ENCODE measurements around the gene PROCA1.

The PROCA1 gene

GRCh38 chr17:28719021-28719433 lies 7.3 kb upstream of the PROCA1 start:
- Histone ChIP-seq H2BK5ac (ENCODE audit: low read depth, low read length, poor library complexity) (peak overlapping the region; percentile 66), H2BK12ac (ENCODE audit: low read length) (peak overlapping the region; percentile 42)
- DNase-seq, result no peak

GRCh38 chr17:28718333-28719020 lies 6.8 kb upstream of the PROCA1 start:
- Histone ChIP-seq H2AFZ (ENCODE audit: insufficient read depth, low read length, poor library complexity) (peak overlapping the region; percentile 66), H3K4ac (ENCODE audit: low read depth, low read length) (peak overlapping the region; percentile 81), H3K9ac (ENCODE audit: low read length) (no peak overlapping the region), H3K79me1 (ENCODE audit: low read length) (peaks cover 29% of the 10 kb centered on the region), H2AK5ac (ENCODE audit: low read length) (peak overlapping the region; percentile 51), H3K23ac (ENCODE audit: low read length) (no peak overlapping the region), H4K91ac (ENCODE audit: low read depth, low read length) (peak overlapping the region; percentile 94), H3K79me2 (ENCODE audit: control insufficient read depth, insufficient read depth, low read length, poor library complexity) (peaks cover 29% of the 10 kb centered on the region), H3K27me3 (ENCODE audit: insufficient read depth, low read length) (no peaks in the 10 kb centered on the region), H4K8ac (ENCODE audit: low read depth, low read length) (peak overlapping the region; percentile 95), H2BK12ac (ENCODE audit: low read length) (peak overlapping the region; percentile 44), H3K4me2 (ENCODE audit: low read length) (peak overlapping the region; percentile 90), H3K36me3 (ENCODE audit: control insufficient read depth in 1 of 2, insufficient read depth in 2 of 2, low read length in 2 of 2) (peaks cover 45 to 46% of the 10 kb centered on the region in 2 experiments), H3K9me3 (ENCODE audit: insufficient read depth, low read depth, low read length) (peaks cover 5% of the 10 kb centered on the region), H3K14ac (ENCODE audit: low read length) (peak overlapping the region; percentile 95), H2BK120ac (ENCODE audit: insufficient read depth, low read length, poor library complexity) (peak overlapping the region; percentile 95), H4K12ac (ENCODE audit: low read depth, low read length) (peak overlapping the region; percentile 75), H3K4me1 (ENCODE audit: control insufficient read depth in 1 of 2, insufficient read depth in 2 of 2, low read length in 2 of 2) (peaks cover 12 to 22% of the 10 kb centered on the region in 2 experiments), H3K27ac (ENCODE audit: low read depth, low read length) (peak overlapping the region; percentile 97), H3K18ac (ENCODE audit: low read length) (peak overlapping the region; percentile 97), H2BK5ac (ENCODE audit: low read depth, low read length, poor library complexity) (peak overlapping the region; percentile 97), H3K4me3 (ENCODE audit: low read depth, low read length) (peak overlapping the region; percentile 63)
- WGBS (ENCODE audit: extremely low coverage, insufficient coverage, insufficient read length), result no CpG with 5 or more reads among the region's 18 CpGs
- peak in 1 of 2 donors; percentile 67 for DNase-seq

More at GRCh38 chr17:28719021-28719433, 7.3 kb upstream of the PROCA1 start:
- Histone ChIP-seq H4K91ac (ENCODE audit: low read depth, low read length) (peak overlapping the region; percentile 94), H3K4me2 (ENCODE audit: low read length) (peak overlapping the region; percentile 90), H3K79me2 (ENCODE audit: control insufficient read depth, insufficient read depth, low read length, poor library complexity) (peaks cover 29% of the 10 kb centered on the region), H2AFZ (ENCODE audit: insufficient read depth, low read length, poor library complexity) (peak overlapping the region; percentile 23), H3K4me1 (ENCODE audit: control insufficient read depth in 1 of 2, insufficient read depth in 2 of 2, low read length in 2 of 2) (peaks cover 12 to 22% of the 10 kb centered on the region in 2 experiments), H3K27me3 (ENCODE audit: insufficient read depth, low read length) (no peaks in the 10 kb centered on the region), H2AK5ac (ENCODE audit: low read length) (peak overlapping the region; percentile 51), H3K14ac (ENCODE audit: low read length) (peak overlapping the region; percentile 77), H3K23ac (ENCODE audit: low read length) (no peak overlapping the region), H3K9ac (ENCODE audit: low read length) (peak overlapping the region; percentile 38), H3K9me3 (ENCODE audit: insufficient read depth, low read depth, low read length) (peaks cover 5% of the 10 kb centered on the region), H3K4me3 (ENCODE audit: low read depth, low read length) (peak overlapping the region; percentile 42), H4K8ac (ENCODE audit: low read depth, low read length) (peak overlapping the region; percentile 77), H3K36me3 (ENCODE audit: control insufficient read depth in 1 of 2, insufficient read depth in 2 of 2, low read length in 2 of 2) (peaks cover 40 to 45% of the 10 kb centered on the region in 2 experiments), H3K4ac (ENCODE audit: low read depth, low read length) (peak overlapping the region; percentile 41), H4K12ac (ENCODE audit: low read depth, low read length) (peak overlapping the region; percentile 11), H2BK120ac (ENCODE audit: insufficient read depth, low read length, poor library complexity) (peak overlapping the region; percentile 61), H3K18ac (ENCODE audit: low read length) (peak overlapping the region; percentile 58), H3K79me1 (ENCODE audit: low read length) (peaks cover 29% of the 10 kb centered on the region), H3K27ac (ENCODE audit: low read depth, low read length) (peak overlapping the region; percentile 97)
- no CpG with 5 or more reads among the region's 18 CpGs for WGBS (ENCODE audit: extremely low coverage, insufficient coverage, insufficient read length)

- H3K27me3 ChIP-seq (ENCODE audit: insufficient read depth, low read length), result no peaks in the 10 kb centered on the region
- H3K14ac ChIP-seq (ENCODE audit: low read length), result peak within 1 kb of the TSS; percentile 95
- peak within 1 kb of the TSS; percentile 89 for H4K12ac ChIP-seq (ENCODE audit: low read depth, low read length)
- H3K9ac ChIP-seq (ENCODE audit: low read length), result peak within 1 kb of the TSS; percentile 93
- peak within 1 kb of the TSS; percentile 97 for H2BK5ac ChIP-seq (ENCODE audit: low read depth, low read length, poor library complexity)
- H3K79me2 ChIP-seq (ENCODE audit: control insufficient read depth, insufficient read depth, low read length, poor library complexity), result peaks cover 29% of the 10 kb centered on the region
- H3K36me3 ChIP-seq (ENCODE audit: control insufficient read depth in 1 of 2, insufficient read depth in 2 of 2, low read length in 2 of 2), result peaks cover 42 to 43% of the 10 kb centered on the region in 2 experiments
- H2BK120ac ChIP-seq (ENCODE audit: insufficient read depth, low read length, poor library complexity), result peak within 1 kb of the TSS; percentile 95
- H3K4me3 ChIP-seq (ENCODE audit: low read depth, low read length), result peak within 1 kb of the TSS; percentile 87
- H3K23ac ChIP-seq (ENCODE audit: low read length), result no peak within 1 kb of the TSS
- peak within 1 kb of the TSS; percentile 97 for H3K27ac ChIP-seq (ENCODE audit: low read depth, low read length)
- H4K8ac ChIP-seq (ENCODE audit: low read depth, low read length), result peak within 1 kb of the TSS; percentile 95
- peak within 1 kb of the TSS; percentile 90 for H3K4me2 ChIP-seq (ENCODE audit: low read length)
- H3K18ac ChIP-seq (ENCODE audit: low read length), result peak within 1 kb of the TSS; percentile 97
- H2AK5ac ChIP-seq (ENCODE audit: low read length), result peak within 1 kb of the TSS; percentile 60
- H3K9me3 ChIP-seq (ENCODE audit: insufficient read depth, low read depth, low read length), result peaks cover 5% of the 10 kb centered on the region
- peak within 1 kb of the TSS; percentile 94 for H4K91ac ChIP-seq (ENCODE audit: low read depth, low read length)
- H3K4ac ChIP-seq (ENCODE audit: low read depth, low read length), result peak within 1 kb of the TSS; percentile 81
- peak within 1 kb of the TSS; percentile 44 for H2BK12ac ChIP-seq (ENCODE audit: low read length)
- no CpG with 5 or more reads among the region's 60 CpGs for WGBS (ENCODE audit: extremely low coverage, insufficient coverage, insufficient read length)
- peak; percentile 21 to 24 for DNase-seq
- peaks cover 29% of the 10 kb centered on the region for H3K79me1 ChIP-seq (ENCODE audit: low read length)
- peak within 1 kb of the TSS; percentile 66 for H2AFZ ChIP-seq (ENCODE audit: insufficient read depth, low read length, poor library complexity)
- H3K4me1 ChIP-seq (ENCODE audit: control insufficient read depth in 1 of 2, insufficient read depth in 2 of 2, low read length in 2 of 2), result peaks cover 14 to 22% of the 10 kb centered on the region in 2 experiments
Observed at GRCh38 chr17:28717578-28718332, 6.1 kb upstream of the PROCA1 start, which contains the start of gene RAB34. TSS of gene RAB34 (minus strand) at chr17:28717868. CDS start at chr17:28717266, 602 bp downstream.

Measured in trophoblast cell (in vitro differentiated cells and primary cell).